GM12873 (cell line): ENCODE results near the gene TNIP3.

Experiments
- TF ChIP-seq, protein P1 (sequence below): IDR thresholded peaks from 2 replicates; pipeline ENCODE4 v1.5.1; 2012; ENCODE audit warnings: low read depth, mild to moderate bottlenecking, moderate library complexity, low read length, control low read depth; ENCODE audit not compliant: insufficient read depth; ENCODE audit errors: missing control alignments

The TNIP3 gene

DNA sequence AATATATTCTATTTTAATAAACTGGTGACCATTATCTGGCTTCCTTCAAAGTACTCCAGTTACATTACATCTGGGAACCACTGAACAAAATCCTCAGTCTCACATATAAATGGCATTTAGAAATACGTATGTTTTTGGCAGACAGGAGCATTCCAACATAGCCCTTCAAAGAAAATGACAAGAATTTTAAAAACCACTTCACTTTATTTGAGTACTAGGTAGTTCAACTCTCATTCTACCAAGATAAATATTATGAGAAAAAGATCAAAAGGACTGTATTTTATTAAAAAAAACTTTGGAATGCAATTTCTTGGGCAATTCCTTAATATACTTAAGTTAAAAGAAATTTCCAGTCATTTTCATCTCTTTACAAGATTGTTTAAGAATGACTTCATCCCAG lies 17.6 kb downstream of the TNIP3 start:
- TF ChIP-seq, protein P1, sequence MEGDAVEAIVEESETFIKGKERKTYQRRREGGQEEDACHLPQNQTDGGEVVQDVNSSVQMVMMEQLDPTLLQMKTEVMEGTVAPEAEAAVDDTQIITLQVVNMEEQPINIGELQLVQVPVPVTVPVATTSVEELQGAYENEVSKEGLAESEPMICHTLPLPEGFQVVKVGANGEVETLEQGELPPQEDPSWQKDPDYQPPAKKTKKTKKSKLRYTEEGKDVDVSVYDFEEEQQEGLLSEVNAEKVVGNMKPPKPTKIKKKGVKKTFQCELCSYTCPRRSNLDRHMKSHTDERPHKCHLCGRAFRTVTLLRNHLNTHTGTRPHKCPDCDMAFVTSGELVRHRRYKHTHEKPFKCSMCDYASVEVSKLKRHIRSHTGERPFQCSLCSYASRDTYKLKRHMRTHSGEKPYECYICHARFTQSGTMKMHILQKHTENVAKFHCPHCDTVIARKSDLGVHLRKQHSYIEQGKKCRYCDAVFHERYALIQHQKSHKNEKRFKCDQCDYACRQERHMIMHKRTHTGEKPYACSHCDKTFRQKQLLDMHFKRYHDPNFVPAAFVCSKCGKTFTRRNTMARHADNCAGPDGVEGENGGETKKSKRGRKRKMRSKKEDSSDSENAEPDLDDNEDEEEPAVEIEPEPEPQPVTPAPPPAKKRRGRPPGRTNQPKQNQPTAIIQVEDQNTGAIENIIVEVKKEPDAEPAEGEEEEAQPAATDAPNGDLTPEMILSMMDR: no peak

DNA sequence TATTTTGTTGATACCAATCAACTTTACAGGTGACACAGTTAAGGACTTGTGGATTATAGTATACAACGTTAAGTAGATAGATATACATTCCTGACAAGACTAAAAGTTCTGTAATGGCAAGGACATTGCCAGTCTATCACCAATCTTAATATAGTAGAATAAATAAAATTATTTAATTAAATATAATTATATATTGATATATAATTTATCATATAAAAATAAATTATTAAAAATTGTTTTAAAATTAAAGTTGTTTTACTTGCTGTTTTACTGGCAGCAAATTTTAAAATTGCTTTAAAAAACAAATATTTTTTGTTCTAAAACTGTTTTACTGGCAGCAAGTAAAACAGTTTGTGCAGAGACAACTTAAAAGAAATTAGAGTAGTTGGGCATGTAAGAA lies 18.7 kb downstream of the TNIP3 start:
- TF ChIP-seq, protein P1: no peak

DNA sequence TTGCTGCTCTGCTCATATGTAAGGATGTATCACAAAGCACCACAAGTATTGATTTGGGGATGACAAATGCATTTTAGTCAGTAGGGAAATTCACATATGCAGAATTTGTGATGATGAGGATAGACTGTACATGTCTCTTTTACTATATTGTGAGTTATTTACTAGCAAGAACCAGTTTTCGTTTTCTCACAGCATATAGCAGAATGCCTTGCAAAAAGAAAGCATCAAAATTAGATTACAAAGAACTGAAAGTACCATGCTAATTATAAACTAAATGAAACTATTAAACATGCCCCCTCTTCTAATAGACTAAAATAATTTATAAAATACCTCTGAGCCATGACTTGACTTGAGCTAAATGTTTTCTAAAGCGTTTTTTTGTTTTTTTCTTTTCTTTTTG lies 20.1 kb downstream of the TNIP3 start:
- TF ChIP-seq, protein P1: no peak

DNA sequence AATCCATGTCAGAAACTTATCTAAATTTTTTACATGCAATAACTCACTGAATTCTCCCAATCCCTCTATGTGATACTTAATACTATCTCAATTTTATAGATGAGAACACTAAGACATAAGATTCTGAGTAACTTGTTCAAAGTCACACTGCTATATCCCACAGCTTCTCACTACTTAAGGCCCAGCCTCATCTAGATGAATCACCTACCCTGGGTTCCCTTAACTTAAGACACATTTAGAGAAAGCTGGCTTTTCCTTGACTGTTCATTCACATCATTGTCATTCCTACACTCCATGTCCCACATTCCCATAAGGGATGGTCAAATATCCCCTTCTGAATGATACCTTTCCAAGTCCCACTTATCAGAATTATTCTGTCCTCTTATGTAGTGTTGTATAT lies 21.0 kb downstream of the TNIP3 start:
- TF ChIP-seq, protein P1: no peak

DNA sequence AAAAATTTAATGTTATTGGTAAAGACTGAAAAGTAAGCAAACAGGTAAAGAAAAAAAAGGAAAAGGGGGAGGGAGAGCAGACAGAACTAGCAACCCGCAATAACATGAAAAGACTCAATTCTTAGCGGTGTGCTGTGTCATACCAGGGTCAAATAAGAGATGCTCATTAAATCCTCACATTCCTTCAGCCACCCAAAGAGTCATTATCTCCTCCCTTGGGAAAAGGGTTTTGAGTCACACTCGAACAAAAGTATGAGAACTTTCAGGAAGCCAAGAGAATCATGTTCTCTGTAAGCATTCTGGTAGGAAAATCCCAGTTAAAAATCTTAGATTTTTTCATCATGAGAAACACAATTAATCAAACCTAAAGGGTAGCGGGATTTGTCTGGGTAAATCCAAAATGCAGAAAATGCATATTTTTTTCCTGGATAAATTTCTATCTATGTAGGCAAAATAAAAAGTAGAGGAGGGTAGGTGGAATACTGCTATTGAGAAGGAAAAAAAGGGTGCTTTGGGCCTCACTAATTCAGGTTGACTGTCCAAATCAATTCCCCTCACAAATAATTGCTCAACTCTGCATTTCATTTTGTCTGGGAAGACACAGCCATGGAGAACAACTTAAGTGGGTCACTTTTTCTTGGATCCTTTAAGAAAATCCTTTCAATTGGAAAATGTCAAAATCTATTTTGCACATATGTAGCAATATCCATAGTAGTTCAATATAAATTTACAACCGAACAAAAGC lies 23.2 kb downstream of the TNIP3 start:
- TF ChIP-seq, protein P1: no peak

DNA sequence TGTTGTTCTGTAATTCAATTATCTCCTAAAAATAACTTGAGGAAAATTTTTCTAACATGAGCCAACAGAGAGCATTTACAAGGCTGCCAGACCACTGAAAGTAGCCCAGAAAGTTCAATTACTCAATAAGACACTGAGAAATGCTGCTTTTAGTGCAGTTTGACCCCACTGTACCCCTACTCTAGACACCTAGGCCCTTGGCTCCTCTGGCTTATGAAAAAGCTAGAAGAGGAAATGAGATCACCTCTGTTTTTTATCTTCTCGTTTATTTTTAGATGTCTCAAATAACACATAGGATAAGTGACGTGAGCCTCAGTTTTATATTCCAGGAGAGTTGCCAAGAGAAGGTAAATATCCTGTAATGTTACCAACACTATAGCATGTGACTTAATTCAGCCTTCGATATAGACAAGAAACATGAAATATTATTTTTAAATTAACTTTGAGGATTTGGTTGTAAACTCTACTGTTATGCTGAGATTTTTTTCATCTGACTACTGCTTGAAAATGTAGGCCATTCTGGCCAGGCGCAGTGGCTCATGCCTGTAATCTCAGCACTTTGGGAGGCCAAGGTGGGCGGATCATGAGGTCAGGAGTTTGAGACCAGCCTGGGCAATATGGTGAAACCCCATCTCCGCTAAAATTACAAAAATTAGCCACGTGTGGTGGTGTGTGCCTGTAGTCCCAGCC lies 24.4 kb downstream of the TNIP3 start:
- TF ChIP-seq, protein P1: no peak

DNA sequence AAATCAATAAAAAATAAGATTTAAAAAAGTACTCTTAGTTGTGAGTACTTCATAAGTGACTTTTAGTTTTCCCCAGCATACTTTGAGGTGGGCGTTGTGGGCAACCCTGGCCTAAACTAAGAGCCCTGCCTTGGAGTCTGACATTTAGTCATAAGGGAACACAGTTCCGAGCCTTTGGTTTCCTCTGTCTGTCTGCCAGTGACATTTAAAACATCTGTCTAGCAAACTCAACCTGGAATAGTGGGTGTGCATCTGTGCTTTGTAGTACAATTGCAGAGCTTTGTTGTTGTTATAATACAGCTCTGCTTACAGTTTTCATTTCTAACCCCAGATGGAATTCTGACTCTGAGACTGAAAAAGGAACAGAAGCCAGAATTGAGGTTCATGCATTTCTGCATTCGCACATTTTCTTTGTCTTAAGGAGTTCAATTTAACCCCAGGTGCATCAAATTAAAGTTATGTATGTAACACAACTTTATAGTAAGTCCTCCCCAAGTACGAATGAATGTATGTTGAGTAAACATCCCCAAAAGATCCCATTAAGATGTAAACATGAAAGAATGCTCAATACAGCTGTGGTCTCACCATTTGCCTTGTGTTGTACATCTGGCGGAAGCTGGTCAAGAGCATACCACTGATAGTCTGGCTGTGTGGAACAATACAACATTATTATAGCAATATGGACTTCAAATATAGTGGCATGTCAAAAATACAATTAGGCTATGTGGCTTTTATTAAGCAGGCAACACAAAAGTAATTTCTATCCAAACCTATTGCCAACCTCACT lies 25.9 kb downstream of the TNIP3 start:
- TF ChIP-seq, protein P1: no peak
